Fibroblast of the conjunctiva (primary cell): ENCODE data around the gene METTL16.
"Not testable (repeated sequence)": the region's sequence is repeated elsewhere in the genome, so short reads cannot be mapped to it uniquely, and the experiment has no call there.

Experiments
- DNase-seq: peaks from one replicate; pipeline ENCODE4 v3.0.0-alpha.2; 2010; ENCODE audit warnings: low read depth

The METTL16 gene

DNA sequence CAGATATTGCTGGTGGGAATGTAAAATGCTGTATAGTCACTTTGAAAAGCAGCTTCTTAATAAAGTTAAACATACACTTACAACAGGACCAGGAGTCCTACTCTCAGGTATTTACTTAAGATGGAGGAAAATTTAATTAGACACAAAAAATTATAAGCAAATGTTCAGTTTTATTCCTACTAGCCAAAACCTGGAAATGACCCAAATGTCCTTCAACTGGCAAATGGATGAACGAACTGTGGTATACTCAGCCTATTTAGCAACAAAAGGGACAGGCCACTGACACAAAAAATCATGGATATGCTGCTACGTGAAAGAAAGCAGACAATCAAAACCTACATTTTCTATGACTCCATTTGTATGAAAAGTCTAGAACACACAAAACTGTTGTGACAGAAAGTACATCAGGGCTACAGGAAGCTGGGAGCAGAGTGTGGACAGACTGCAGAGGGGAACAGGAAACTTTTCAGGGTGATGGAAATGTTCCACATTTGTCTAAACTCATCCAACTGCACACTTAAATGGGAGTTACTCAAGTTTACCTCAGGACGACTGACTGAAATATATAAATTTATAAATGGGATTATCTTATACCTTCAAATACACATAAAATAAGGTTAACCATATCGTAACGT, 61.6 kb downstream of the METTL16 start:
- no peak for DNase-seq

GRCh38 chr17:2449486-2449885, 62.2 kb downstream of the METTL16 start:
- peak; percentile 47 for DNase-seq

GRCh38 chr17:2447479-2447878, 64.2 kb downstream of the METTL16 start:
- not testable (repeated sequence) for DNase-seq

GRCh38 chr17:2445638-2446037, 66.0 kb downstream of the METTL16 start:
- no peak for DNase-seq

GRCh38 chr17:2444382-2444781, 67.3 kb downstream of the METTL16 start:
- no peak for DNase-seq

DNA sequence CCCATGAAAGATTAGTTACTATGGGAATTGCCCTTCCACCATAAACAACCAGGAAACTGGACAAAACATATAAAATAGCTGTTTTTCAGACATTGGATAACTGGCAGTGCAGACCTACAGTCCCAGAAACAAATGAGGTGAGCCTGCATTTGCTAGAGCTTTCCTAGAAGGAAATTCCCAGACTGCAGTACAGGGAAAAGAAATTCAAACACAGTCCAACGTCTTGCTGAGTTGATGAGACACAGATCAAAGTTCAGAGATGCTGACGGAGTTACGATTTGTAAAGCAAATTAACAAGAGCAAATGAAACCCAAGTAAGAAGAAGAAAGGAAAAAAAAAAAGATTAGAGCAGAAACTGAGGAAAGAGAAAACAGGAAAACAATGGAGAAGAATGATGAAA, 69.5 kb downstream of the METTL16 start:
- no peak for DNase-seq

- no peak for DNase-seq
These were observed 70.8 kb downstream of the METTL16 start for GRCh38 chr17:2440930-2441329.

- not testable (repeated sequence) for DNase-seq
These were observed 71.7 kb downstream of the METTL16 start for GRCh38 chr17:2439997-2440396.

GRCh38 chr17:2438823-2439222, 72.9 kb downstream of the METTL16 start:
- DNase-seq, result no peak

DNA sequence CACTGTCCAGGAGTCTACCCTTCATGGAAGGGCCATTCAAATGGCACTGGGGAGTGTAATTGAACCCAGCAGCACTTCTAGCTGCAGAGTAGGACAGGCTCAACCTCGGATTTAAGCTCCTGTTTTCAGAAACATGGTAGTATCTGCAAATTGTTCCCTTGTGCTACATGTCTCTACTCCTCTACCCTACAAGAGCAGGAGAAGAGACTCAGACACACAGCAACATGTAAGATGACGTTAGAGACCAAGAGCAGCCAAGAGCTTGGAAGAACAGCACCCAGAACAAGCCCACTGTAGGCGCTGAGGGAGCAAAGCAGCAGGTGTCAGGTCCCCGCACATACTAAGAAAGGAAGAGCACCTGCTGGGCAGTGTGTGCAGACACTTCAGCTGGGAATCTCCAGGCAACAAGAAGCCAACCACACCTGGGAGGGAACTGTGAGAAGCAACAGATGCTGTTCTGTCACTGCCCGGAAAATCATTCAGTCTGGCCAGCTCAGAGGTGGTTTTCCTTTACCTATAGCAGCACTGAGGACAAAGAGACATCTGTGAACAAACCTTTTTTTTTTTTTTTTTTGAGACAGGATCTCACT, 75.3 kb downstream of the METTL16 start:
- no peak for DNase-seq

- DNase-seq, result no peak
These were observed 75.8 kb downstream of the METTL16 start for GRCh38 chr17:2435862-2436261.

GRCh38 chr17:2435181-2435741, 76.4 kb downstream of the METTL16 start:
- DNase-seq, result peak; percentile 48

DNA sequence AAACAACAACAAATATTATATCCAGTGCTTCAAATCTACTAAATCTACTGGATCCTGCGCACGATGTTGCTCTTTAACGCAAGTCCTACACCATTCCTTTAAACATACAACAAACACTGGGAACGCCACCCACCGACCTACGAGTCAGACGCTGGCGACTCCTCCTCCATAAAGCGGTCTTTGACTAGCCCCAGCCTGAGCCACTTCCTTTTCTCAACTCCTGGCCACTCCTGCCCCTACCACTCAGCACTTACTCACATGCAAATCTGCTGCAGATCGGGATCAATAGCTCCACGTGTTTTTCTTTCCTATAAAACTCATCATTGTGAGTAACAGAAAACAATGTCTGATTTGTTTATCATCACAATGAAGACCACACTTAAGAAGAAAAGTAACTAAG, 78.0 kb downstream of the METTL16 start:
- DNase-seq, result no peak

- no peak for DNase-seq
These were observed 83.8 kb downstream of the METTL16 start for GRCh38 chr17:2427910-2428309.

DNA sequence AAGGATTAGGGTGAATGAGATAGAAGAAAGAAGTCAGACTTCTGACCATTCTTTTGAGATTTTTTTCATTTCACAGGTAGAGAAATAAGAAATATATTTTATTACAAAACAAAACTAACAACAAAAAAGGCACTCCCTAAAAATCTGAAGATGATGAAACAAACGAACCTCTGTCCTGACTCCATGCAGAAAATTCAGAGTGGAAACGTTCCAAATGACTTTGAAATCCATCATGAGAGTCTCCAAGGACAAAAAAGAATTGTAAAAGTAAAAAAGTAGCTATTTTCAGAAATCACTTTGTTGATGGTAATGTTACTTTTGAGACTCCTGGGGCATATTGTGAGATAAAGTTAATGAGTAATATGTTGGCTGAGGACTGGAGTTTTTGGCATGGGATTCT, 84.5 kb downstream of the METTL16 start:
- DNase-seq, result no peak

GRCh38 chr17:2423271-2423670, 88.4 kb downstream of the METTL16 start:
- no peak for DNase-seq

DNA sequence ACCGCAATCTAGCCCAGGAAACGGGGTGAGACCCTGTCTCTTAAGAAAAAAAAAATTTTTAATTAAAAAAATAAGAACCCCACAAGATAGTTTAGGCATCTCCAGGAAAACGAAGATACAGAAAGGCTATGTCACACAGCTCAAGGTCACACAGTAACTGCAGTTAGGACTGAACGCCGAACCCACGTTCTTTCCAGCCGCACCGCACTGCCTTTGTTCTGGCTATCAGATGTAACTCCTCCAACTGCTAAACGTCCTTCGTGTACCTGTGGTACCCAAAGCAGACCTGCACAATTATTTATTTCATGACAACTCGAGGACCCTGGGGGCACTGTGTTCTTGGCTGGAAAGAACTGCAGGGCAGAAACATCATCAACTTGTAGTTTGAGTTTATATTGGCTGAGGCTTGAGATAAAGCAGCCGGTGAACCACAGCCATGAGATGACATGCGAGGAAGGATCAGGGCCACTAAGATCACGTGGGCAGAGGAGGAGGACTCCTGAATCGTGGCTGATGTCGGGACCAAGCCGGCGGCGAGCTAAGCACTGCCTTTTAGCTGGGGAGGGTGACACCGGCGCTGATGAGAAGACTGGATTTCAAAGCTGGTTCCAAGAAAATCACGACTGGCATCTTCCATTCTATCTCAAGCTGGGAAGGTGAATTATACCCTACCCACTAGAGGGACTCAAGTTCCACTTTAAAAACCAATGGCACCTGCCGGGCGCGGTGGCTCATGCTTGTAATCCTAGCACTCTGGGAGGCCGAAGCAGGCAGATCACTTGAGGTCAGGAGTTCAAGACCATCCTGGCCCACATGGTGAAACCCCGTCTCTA, 90.2 kb downstream of the METTL16 start:
- no peak for DNase-seq

DNA sequence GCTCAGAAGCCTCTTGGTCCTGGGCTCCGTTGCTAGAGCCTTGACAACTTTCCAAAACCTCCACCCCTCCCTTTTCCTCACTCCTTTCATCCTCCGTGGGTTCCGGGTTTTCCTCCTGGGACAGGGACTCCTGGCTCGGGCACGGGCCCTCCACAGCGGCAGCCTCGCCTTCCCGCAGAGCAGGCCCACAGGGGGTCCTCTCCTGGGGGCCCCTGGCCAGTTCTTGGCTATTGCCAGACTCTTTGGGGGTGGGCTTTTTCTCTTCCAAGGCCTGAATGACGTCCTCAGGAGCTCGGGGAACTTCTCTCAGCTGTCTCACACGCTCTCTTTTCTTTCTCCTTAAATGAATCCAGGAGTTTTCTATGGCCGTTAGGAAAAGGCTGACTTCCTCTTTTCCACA, 91.5 kb downstream of the METTL16 start:
- no peak for DNase-seq

- DNase-seq, result no peak
These were observed 92.2 kb downstream of the METTL16 start for GRCh38 chr17:2419486-2419885.

DNA sequence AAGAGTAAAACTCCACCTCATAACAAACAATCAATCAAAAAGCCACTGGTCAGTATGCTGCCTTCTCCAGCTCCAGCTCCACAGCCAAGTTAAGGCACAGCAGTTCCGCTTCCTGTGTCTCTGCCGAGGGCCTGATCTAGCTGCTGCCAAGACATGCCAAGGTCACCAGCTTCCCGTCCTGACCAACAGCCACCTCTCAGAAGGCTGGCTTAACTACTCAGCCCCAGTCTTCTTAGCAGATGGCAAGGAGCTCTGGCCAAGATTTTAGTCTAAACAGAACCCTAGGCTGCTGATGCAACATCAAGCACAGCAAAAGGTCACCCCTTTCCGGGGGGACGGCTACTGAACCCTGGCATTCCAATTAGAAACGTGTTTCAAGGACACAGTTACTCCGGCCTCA, 93.1 kb downstream of the METTL16 start:
- DNase-seq, result no peak

DNA sequence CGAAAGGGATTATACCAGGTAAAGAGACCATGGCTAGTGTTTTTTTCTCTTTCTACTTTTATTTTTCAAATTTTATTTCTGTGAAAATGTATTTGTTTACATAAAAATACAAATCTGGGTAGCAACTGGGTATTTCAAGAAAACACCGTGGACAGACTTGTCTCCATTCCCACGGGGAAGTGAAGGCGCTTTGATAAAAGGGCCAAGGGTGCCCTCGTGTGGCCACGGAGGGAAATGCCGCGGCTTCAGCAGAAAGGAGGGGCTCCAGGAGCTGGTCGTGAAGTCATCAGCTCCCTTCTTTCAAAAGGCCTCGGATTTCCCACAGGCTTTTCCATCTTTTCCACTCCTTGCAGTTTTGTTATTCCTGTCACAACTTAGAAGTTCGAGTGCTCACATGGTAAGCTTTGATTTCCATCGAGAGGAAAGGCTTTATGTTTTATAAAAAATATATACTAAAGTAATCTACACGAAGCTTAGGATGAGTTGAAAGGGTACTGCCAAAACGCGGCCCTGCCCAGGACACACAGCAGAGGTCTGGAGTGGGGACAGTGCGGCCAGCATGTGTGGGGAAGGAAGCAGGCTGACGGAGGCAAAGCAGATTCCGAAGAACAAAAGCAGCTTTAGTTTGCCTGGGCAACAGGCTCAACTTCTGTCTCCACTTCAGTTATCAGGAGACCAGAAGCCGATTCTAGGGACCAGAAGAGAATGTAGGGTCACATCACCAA, 95.5 kb downstream of the METTL16 start:
- DNase-seq, result peak; percentile 80

GRCh38 chr17:2415081-2415480, 96.6 kb downstream of the METTL16 start:
- no peak for DNase-seq
